HG02759 (cell line): ENCODE results near the gene STK32C.

Experiments
- ATAC-seq: cut with Tn5 transposase; IDR thresholded peaks from one replicate; pipeline ENCODE4 v1.9.1; 2021; ENCODE audit warnings: mild to moderate bottlenecking, moderate library complexity; ENCODE audit not compliant: unreplicated experiment

STK32C gene

GRCh38 chr10:132307823-132308586, at the start of gene STK32C:
STK32C (minus strand) TSS chr10:132307950; CDS start chr10:132307833, 117 bp downstream.
- ATAC-seq, result peak; percentile 78

- no peak for ATAC-seq
These were observed 49.0 kb upstream of the STK32C start for GRCh38 chr10:132356621-132357195.

GRCh38 chr10:132355754-132356153, 48.0 kb upstream of the STK32C start:
- ATAC-seq, result no peak

GRCh38 chr10:132355297-132355696, 47.5 kb upstream of the STK32C start:
- ATAC-seq, result no peak

- ATAC-seq, result no peak
These were observed 46.8 kb upstream of the STK32C start for GRCh38 chr10:132354356-132355094.

GRCh38 chr10:132353456-132354355, 46.0 kb upstream of the STK32C start:
- no peak for ATAC-seq

GRCh38 chr10:132352462-132353308, 44.9 kb upstream of the STK32C start:
- ATAC-seq, result peak; percentile 73

- no peak for ATAC-seq
These were observed 43.9 kb upstream of the STK32C start for GRCh38 chr10:132351611-132352010.

GRCh38 chr10:132350946-132351345, 43.2 kb upstream of the STK32C start:
- no peak for ATAC-seq

GRCh38 chr10:132350391-132350790, 42.6 kb upstream of the STK32C start:
- no peak for ATAC-seq

GRCh38 chr10:132349766-132350165, 42.0 kb upstream of the STK32C start:
- ATAC-seq, result no peak

GRCh38 chr10:132347931-132348267, 40.1 kb upstream of the STK32C start:
- ATAC-seq, result no peak

GRCh38 chr10:132347211-132347930, 39.6 kb upstream of the STK32C start:
- ATAC-seq, result no peak

- ATAC-seq, result no peak
These were observed 39.1 kb upstream of the STK32C start for GRCh38 chr10:132346806-132347205.

GRCh38 chr10:132345345-132345744, 37.6 kb upstream of the STK32C start:
- no peak for ATAC-seq

- no peak for ATAC-seq
These were observed 36.6 kb upstream of the STK32C start for GRCh38 chr10:132344386-132344785.

GRCh38 chr10:132342553-132342952, 34.8 kb upstream of the STK32C start:
- no peak for ATAC-seq

GRCh38 chr10:132341781-132342180, 34.0 kb upstream of the STK32C start:
- no peak for ATAC-seq

GRCh38 chr10:132341017-132341416, 33.3 kb upstream of the STK32C start:
- ATAC-seq, result no peak
